PC-3 (cell line): ENCODE measurements around the gene ZKSCAN5.

Experiments
- EZH2 ChIP-seq: fragments of 300-600 bp; sonication (generic); IDR thresholded peaks from one replicate; pipeline ENCODE4 v1.6.1; 2017; ENCODE audit warnings: antibody characterized with exemption, mild to moderate bottlenecking, low read length; ENCODE audit not compliant: unreplicated experiment
- EZH2phosphoT487 ChIP-seq: fragments of 300-600 bp; sonication (generic); IDR thresholded peaks from 2 replicates; pipeline ENCODE4 v1.6.1; 2018; ENCODE audit warnings: mild to moderate bottlenecking, antibody characterized with exemption, low read length, borderline replicate concordance
- TF ChIP-seq, protein P1 (sequence below): fragments of 300-600 bp; sonication (generic); conservative IDR thresholded peaks from 2 replicates; pipeline ENCODE4 v1.5.1; 2017; ENCODE audit warnings: antibody characterized with exemption, low read depth, mild to moderate bottlenecking, low read length

DNA sequence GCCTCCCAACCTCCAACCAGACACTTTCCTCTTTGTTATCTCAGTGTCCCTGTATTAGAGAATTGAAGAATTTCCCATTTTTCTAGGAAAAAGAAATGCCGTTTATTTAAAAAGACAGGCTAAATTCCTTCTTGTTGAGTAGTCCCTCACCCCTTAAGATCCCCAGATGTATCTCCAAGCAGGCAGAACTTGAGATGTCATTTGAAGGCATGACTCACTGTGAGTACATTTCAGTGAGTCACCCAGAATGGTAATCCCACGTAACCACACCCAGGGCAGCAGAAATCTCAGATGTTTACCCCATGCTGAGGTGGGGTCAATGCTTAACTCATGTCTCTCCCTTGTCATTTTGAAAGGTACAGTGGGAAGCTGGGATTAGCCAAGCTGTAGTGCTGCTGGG lies 58.4 kb downstream of the ZKSCAN5 start:
- TF ChIP-seq, protein P1, sequence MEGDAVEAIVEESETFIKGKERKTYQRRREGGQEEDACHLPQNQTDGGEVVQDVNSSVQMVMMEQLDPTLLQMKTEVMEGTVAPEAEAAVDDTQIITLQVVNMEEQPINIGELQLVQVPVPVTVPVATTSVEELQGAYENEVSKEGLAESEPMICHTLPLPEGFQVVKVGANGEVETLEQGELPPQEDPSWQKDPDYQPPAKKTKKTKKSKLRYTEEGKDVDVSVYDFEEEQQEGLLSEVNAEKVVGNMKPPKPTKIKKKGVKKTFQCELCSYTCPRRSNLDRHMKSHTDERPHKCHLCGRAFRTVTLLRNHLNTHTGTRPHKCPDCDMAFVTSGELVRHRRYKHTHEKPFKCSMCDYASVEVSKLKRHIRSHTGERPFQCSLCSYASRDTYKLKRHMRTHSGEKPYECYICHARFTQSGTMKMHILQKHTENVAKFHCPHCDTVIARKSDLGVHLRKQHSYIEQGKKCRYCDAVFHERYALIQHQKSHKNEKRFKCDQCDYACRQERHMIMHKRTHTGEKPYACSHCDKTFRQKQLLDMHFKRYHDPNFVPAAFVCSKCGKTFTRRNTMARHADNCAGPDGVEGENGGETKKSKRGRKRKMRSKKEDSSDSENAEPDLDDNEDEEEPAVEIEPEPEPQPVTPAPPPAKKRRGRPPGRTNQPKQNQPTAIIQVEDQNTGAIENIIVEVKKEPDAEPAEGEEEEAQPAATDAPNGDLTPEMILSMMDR = no peak
- no peak for TF ChIP-seq EZH2
- TF ChIP-seq EZH2phosphoT487 = no peak
